Measurements from ENCODE around the gene NT5C3A.

- TF ChIP-seq EZH2 (IDR thresholded peaks at IDR 0.05; ENCODE audit: borderline replicate concordance, low read depth, low read length, poor library complexity, severe bottlenecking) (no peak), CTCF (conservative IDR thresholded peaks at IDR 0.05; ENCODE audit: low read depth, low read length) (no peak)
These were observed 13.9 kb downstream of the NT5C3A start for GRCh38 chr7:33048704-33049103.

Data from A673 (cell line).